Heart right ventricle (tissue), 16 donors: ENCODE results near the gene NFATC2IP. TPM values are rescaled to one million over a fixed set of nuclear protein-coding genes. Genes with fewer than 3 reads are reported as not detected.
"Not testable (repeated sequence)": the region's sequence is repeated elsewhere in the genome, so short reads cannot be mapped to it uniquely, and the experiment has no call there.

ENCODE experiments used
- ATAC-seq, 8 donors: fragments of 200-7000 bp; cut with Tn5 transposase; one replicate each; pipeline ENCODE4 v1.9.1; 2020; ENCODE audit warnings: mild to moderate bottlenecking in 8 of 8, moderate library complexity in 8 of 8, moderate number of reproducible peaks in 1 of 8
- DNase-seq, 2 donors: peaks; one replicate each; pipeline ENCODE4 v3.0.0-alpha.2; 2020
- H3K27ac ChIP-seq, 10 donors: fragments of 200-600 bp; sonication (generic) in 2 of 10; one replicate each; pipeline versions ENCODE4 v1.5.0 to v1.8.0; 2020 to 2022; ENCODE audit warnings: mild to moderate bottlenecking in 3 of 10
- H3K27me3 ChIP-seq, 7 donors: fragments of 200-600 bp; one replicate each; pipeline ENCODE4 v1.8.0; 2021 to 2022; ENCODE audit warnings: mild to moderate bottlenecking in 2 of 7
- H3K36me3 ChIP-seq, 9 donors: fragments of 200-600 bp; sonication (generic) in 1 of 9; one replicate each; pipeline versions ENCODE4 v1.5.0 to v1.8.0; 2020 to 2022; ENCODE audit warnings: mild to moderate bottlenecking in 2 of 9
- H3K4me1 ChIP-seq, 9 donors: fragments of 200-600 bp; sonication (generic) in 1 of 9; one replicate each; pipeline versions ENCODE4 v1.5.0 to v1.8.0; 2020 to 2022; ENCODE audit warnings: mild to moderate bottlenecking in 4 of 9
- H3K4me3 ChIP-seq, 10 donors: fragments of 200-600 bp; sonication (generic) in 2 of 10; one replicate each; pipeline versions ENCODE4 v1.5.0 to v1.8.0; 2020 to 2022; ENCODE audit warnings: mild to moderate bottlenecking in 7 of 10, moderate library complexity in 2 of 10
- H3K9me3 ChIP-seq, 11 donors: fragments of 200-600 bp in 10 of 11; sonication (generic) in 2 of 11; one replicate each; pipeline versions ENCODE4 v1.5.0 to v1.8.0; 2013 to 2022; ENCODE audit warnings: mild to moderate bottlenecking in 2 of 11, control low read depth in 1 of 11, moderate library complexity in 1 of 11
- WGBS, 2 donors: extraction: QIAGEN DNeasy Blood & Tissue Kit; methylation state at CpG; one replicate each; pipeline ENCODE4 v1.1.7; 2013; ENCODE audit warnings: inconsistent platforms in 1 of 2; 5-methylcytosine and 5-hydroxymethylcytosine counted together
- intact Hi-C, 10 donors: fragments of 100-400 bp; cut with DNase I; formaldehyde crosslinking; loops; one replicate each; pipeline versions ENCODE4 v1.11.1 to v1.14.2; 2022
- polyA plus RNA-seq, 2 donors: library from polyadenylated mRNA; stranded (reverse); fragments of 200-250 nt; gene quantifications; one replicate each; pipeline ENCODE4 v1.2.3, GENCODE V29; 2013
- total RNA-seq, 10 donors: library from RNA; stranded (reverse); fragmentation: NEBNext Ultra II Directional in 3 of 10; extraction: Animal tissue kit (Norgen Biotek cat#: 25700) in 3 of 10; gene quantifications; one replicate each; pipeline versions ENCODE4 v1.2.1 to v1.2.4, GENCODE V29; 2021 to 2023
- TF ChIP-seq, protein P1 (sequence below), 9 donors: fragments of 200-600 bp; sonication (generic) in 2 of 9; IDR thresholded peaks; one replicate each; pipeline versions ENCODE4 v1.5.0 to v1.8.0; 2021 to 2022; ENCODE audit warnings: antibody characterized with exemption in 9 of 9, mild to moderate bottlenecking in 5 of 9, moderate library complexity in 1 of 9
- donor health status: Arrhythmogenic right ventricular cardiomyopathy.
- donor health status: ischemic (EF 13 %, LVEDD 7.1; RV severe dilation, severe dysfunction).
- donor health status: healthy with polysubstance abuse.
- donor health status: DM: no; HTN: yes; CAD: no.
- donor health status: DM: no; HTN: no; CAD: no.
- donor health status: ischemic (EF 25% LVEDD 6.9; RV normal size, moderate dysfunction).
- donor health status: ischemic (EF 25% LVEDD 5.7; RV mildly dilated, moderate dysfunction).
- donor health status: healthy.
- donor health status: DM: yes; HTN: yes; CAD: no.
- donor health status: Ischemic cardiomyopathy.
- donor health status: ischemic (EF 35%, LVEDD 5.7; RV mildly dilated, moderate dysfunction).
- donor health status: nonischemic (EF 11% LVEDD 7.7; RV severe dilation, severe dysfunction).
- donor health status: DM: yes; HTN: yes; CAD: no.
- donor health status: PGD.
- donor health status: ischemic (EF 29% LVEDD 5.4; RV normal size, mild dysfunction).
- donor health status: nonischemic (EF 23%, LVEDD 6.1; RV moderate dilation, normal function).

Gene NFATC2IP
- total and polyA plus RNA-seq, 12 donors, result 13.8 to 24.4 (median 17.0) TPM

DNA sequence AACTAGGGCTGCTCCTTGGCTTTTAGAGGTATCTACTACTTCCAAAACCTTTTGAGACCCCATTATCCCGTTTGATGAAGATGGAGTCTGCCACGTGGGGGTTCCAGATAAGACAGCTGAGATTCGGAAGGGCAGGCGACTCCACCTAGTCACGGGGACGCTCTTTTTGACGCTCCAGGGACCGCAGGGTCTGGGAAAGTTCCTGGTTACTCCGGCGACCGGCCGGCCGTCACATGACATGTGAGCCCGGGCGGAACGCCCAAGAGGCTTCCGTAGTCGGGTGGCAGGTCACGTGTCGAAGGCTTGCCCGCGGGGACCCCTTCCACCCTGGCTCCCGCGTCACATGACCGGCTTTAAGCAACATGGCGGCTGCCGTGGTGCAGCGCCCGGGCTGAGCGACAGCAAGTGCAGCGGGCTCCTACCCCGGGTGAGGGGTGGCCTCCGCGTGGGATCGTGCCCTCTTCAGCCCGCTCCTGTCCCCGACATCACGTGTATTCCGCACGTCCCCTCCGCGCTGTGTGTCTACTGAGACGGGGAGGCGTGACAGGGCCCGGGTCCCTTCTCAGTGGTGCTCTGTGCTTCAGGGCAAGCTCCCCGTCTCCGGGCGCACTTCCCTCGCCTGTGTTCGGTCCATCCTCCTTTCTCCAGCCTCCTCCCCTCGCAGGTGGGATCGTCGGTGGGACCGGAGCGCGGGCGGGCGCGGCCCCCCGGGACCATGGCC lies 23.9 kb downstream of the NFATC2IP start, which contains the start of gene SPNS1:
Gene SPNS1, plus strand, starts transcription at position 342 of the 721 bp plus-strand sequence. Its CDS starts 374 bp downstream, at position 716.
- H3K9me3 ChIP-seq, result no peaks in the 10 kb centered on the region
- peak; percentile 97 for DNase-seq
- no peaks in the 10 kb centered on the region for H3K27me3 ChIP-seq
- peak within 1 kb of the TSS; percentile 59 to 98 (median 88) for H3K4me3 ChIP-seq
- peak; percentile 95 to 99 (median 98) for ATAC-seq
- intact Hi-C loops, result loop anchor here in 1 of 10 donors (10.0 kb wide), 1 partner anchor 280 kb away; no protein-coding TSS in a partner anchor
- H3K36me3 ChIP-seq, result peaks cover 0 to 33% (median 5%) of the 10 kb centered on the region in 9 donors
- peak within 1 kb of the TSS in 9 of 10 donors; percentile 62 to 89 (median 78) for H3K27ac ChIP-seq
- TF ChIP-seq, protein P1, sequence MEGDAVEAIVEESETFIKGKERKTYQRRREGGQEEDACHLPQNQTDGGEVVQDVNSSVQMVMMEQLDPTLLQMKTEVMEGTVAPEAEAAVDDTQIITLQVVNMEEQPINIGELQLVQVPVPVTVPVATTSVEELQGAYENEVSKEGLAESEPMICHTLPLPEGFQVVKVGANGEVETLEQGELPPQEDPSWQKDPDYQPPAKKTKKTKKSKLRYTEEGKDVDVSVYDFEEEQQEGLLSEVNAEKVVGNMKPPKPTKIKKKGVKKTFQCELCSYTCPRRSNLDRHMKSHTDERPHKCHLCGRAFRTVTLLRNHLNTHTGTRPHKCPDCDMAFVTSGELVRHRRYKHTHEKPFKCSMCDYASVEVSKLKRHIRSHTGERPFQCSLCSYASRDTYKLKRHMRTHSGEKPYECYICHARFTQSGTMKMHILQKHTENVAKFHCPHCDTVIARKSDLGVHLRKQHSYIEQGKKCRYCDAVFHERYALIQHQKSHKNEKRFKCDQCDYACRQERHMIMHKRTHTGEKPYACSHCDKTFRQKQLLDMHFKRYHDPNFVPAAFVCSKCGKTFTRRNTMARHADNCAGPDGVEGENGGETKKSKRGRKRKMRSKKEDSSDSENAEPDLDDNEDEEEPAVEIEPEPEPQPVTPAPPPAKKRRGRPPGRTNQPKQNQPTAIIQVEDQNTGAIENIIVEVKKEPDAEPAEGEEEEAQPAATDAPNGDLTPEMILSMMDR (IDR thresholded peaks at IDR 0.05), result no peak
- WGBS, 2 donors, result 0% methylated on average over 58 to 60 of the region's 60 CpGs
- peaks cover 7 to 26% (median 19%) of the 10 kb centered on the region in 9 donors for H3K4me1 ChIP-seq

DNA sequence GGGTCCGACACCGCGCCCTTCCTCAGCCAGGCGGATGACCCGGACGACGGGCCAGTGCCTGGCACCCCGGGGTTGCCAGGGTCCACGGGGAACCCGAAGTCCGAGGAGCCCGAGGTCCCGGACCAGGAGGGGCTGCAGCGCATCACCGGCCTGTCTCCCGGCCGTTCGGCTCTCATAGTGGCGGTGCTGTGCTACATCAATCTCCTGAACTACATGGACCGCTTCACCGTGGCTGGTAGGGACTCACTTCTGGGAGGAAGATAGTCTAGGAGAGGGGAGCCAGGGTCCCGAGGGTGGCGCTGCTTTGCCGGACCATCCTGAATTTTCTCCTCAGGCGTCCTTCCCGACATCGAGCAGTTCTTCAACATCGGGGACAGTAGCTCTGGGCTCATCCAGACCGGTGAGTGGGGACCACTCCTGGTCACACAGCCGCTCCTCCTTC lies 24.4 kb downstream of the NFATC2IP start:
- TF ChIP-seq, protein P1 (IDR thresholded peaks at IDR 0.05), result no peak
- Histone ChIP-seq H3K4me1 (peaks cover 7 to 26% (median 19%) of the 10 kb centered on the region in 9 donors), H3K27me3 (no peaks in the 10 kb centered on the region), H3K27ac (peak overlapping the region in 8 of 10 donors; percentile 62 to 89 (median 78)), H3K9me3 (no peaks in the 10 kb centered on the region), H3K36me3 (peaks cover 0 to 39% (median 6%) of the 10 kb centered on the region in 9 donors), H3K4me3 (peak overlapping the region; percentile 59 to 98 (median 88))
- ATAC-seq, result peak in 1 of 8 donors; percentile 19
- WGBS, 2 donors, result 5 to 7% methylated on average over 30 of the region's 30 CpGs
- intact Hi-C loops, result loop anchor here in 1 of 10 donors (10.0 kb wide), 1 partner anchor 280 kb away; no protein-coding TSS in a partner anchor
- no peak for DNase-seq

DNA sequence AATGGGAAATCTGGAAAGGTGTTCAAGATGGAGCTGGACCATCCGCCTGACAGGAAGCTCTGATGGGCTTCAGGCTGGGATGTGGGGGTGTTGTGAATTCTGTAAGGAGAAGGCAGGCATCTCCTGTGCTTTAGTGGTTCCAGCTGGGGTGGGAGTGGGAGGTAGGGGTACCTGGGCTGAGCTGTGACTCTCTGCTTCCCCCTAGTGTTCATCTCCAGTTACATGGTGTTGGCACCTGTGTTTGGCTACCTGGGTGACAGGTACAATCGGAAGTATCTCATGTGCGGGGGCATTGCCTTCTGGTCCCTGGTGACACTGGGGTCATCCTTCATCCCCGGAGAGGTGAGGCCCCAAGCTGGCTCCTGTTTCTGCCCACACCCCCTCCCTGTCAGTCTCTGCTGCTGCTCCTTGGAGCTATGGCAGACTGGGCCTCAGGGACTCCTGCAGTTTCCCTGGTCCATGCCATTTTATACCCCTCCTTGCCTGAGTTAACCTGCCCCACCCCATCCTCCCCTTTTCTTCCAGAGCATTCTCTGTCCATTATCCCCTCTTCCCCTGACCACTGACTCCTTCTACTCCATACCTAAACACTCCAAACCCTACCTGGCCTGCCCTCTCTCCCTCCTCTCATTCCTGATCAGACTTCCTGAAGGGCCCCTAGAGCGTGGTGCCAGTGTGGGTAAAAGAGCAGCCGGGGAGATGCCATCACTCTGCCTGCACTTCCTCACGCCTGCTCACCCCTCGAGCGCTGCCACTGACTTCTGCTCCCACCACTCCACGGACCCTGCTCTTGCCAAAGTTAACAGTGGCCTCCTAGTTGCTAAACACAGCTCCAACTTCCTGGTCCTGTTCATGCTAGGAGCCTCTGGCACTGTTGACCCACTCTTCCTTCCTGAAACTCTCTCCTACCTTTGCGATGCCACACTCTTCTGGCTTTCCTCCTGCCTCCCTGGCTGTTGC lies 27.2 kb downstream of the NFATC2IP start:
- intact Hi-C loops, result loop anchor here in 1 of 10 donors (10.0 kb wide), 1 partner anchor 277 kb away; no protein-coding TSS in a partner anchor
- 85 to 90% methylated on average over 11 of the region's 11 CpGs for WGBS, 2 donors

DNA sequence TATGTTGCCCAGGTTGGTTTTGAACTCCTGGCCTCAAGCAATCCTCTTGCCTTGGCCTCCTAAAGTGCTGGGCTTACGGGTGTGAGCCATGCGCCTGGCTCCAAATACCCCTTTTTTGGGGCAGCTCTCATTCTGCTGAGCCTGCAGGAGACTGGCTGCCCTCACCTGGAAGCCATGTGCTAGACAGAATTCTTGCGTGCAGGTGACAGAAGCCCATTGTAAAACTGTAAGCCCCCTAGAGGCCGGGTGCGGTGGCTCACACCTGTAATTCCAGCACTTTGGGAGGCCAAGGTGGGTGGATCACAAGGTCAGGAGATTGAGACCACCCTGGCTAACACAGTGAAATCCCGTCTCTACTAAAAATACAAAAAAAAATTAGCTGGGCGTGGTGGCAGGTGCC lies 29.6 kb downstream of the NFATC2IP start:
- H3K4me3 ChIP-seq, H3K9me3 ChIP-seq, H3K27ac ChIP-seq, ATAC-seq, DNase-seq, H3K27me3 ChIP-seq, intact Hi-C loops: not testable (repeated sequence)
- 85 to 90% methylated on average over 7 of the region's 7 CpGs for WGBS, 2 donors
- Histone ChIP-seq H3K4me1 (peaks cover 6 to 23% (median 9%) of the 10 kb centered on the region in 9 donors), H3K36me3 (peaks cover 0 to 89% (median 47%) of the 10 kb centered on the region in 9 donors)

More for the DNA sequence above, 27.2 kb downstream of the NFATC2IP start:
- ATAC-seq (no peak), DNase-seq (no peak)
- Histone ChIP-seq H3K4me3 (no peak overlapping the region), H3K9me3 (peaks cover 0 to 5% (median 0%) of the 10 kb centered on the region in 11 donors), H3K27me3 (no peaks in the 10 kb centered on the region), H3K4me1 (peaks cover 7 to 26% (median 19%) of the 10 kb centered on the region in 9 donors), H3K27ac (no peak overlapping the region), H3K36me3 (peaks cover 0 to 67% (median 30%) of the 10 kb centered on the region in 9 donors)
- TF ChIP-seq, protein P1 (IDR thresholded peaks at IDR 0.05), result peak in 6 of 9 donors; percentile 13 to 41 (median 26)
